IMR-90 (cell line): ENCODE data around the gene UBASH3B. TPM values are rescaled to one million over a fixed set of nuclear protein-coding genes. Genes with fewer than 3 reads are reported as not detected.

Experiments used
- ATAC-seq: fragments of 200-7000 bp; cut with Tn5 transposase; 2 replicates; pipeline ENCODE4 v1.9.1; 2020; ENCODE audit warnings: low read depth, mild to moderate bottlenecking, moderate library complexity
- BruUV-seq: library from RNA; stranded (reverse); fragments of 400-500 nt; replicated peaks from 2 replicates; lab custom pipeline; 2021; lab: Mats Ljungman, UMichigan
- CTCF ChIA-PET: fragments of 300-600 bp; formaldehyde crosslinking; extraction: SDS; loops from one replicate; lab custom pipeline; 2021; ENCODE audit warnings: antibody characterized with exemption; lab: Yijun Ruan, JAX
- POLR2A ChIA-PET: fragments of 300-600 bp; sonication (Branson Sonifier 250); formaldehyde crosslinking; loops from one replicate; lab custom pipeline; 2022; ENCODE audit warnings: antibody characterized with exemption; ENCODE audit not compliant: unreplicated experiment; lab: Charles Lee
- DNase-seq: peaks from one replicate; pipeline ENCODE4 v3.0.0; 2013
- H2AFZ ChIP-seq: replicated peaks from 2 replicates; pipeline ENCODE3; 2013; ENCODE audit warnings: low read length, mild to moderate bottlenecking; ENCODE audit not compliant: poor library complexity
- H2AK5ac ChIP-seq: 2 replicates; pipeline ENCODE4 v1.6.1; 2013; ENCODE audit warnings: low read depth, low read length, inconsistent platforms
- H2AK9ac ChIP-seq: replicated peaks from 2 replicates; pipeline ENCODE3; 2013; ENCODE audit warnings: mild to moderate bottlenecking, low read depth, low read length, moderate library complexity; ENCODE audit not compliant: poor library complexity
- H2BK120ac ChIP-seq: 2 replicates; pipeline ENCODE4 v1.6.1; 2013; ENCODE audit warnings: low read depth, low read length, inconsistent platforms
- H2BK15ac ChIP-seq: 3 replicates; pipeline ENCODE4 v1.6.1; 2013; ENCODE audit warnings: low read depth, low read length, inconsistent platforms
- H2BK20ac ChIP-seq: 2 replicates; pipeline ENCODE4 v1.6.1; 2013; ENCODE audit warnings: low read depth, mild to moderate bottlenecking, inconsistent platforms, low read length, moderate library complexity
- H2BK5ac ChIP-seq: 2 replicates; pipeline ENCODE4 v1.6.1; 2013; ENCODE audit warnings: mild to moderate bottlenecking, low read depth, low read length, inconsistent platforms; ENCODE audit not compliant: poor library complexity, severe bottlenecking
- H3K14ac ChIP-seq: replicated peaks from 2 replicates; pipeline ENCODE4 v1.6.1; 2013; ENCODE audit warnings: low read depth, low read length, inconsistent platforms
- H3K18ac ChIP-seq: 2 replicates; pipeline ENCODE4 v1.6.1; 2013; ENCODE audit warnings: low read depth, low read length, control low read depth
- H3K23ac ChIP-seq: 2 replicates; pipeline ENCODE4 v1.6.1; 2013; ENCODE audit warnings: low read depth, low read length, inconsistent platforms
- H3K27ac ChIP-seq: 2 replicates; pipeline ENCODE4 v1.5.1; 2013; ENCODE audit warnings: mild to moderate bottlenecking, control low read depth, low read length; ENCODE audit not compliant: insufficient read depth
- H3K27me3 ChIP-seq: 2 replicates; pipeline ENCODE4 v1.6.1; 2013; ENCODE audit warnings: low read length; ENCODE audit not compliant: control insufficient read depth, insufficient read depth
- H3K36me3 ChIP-seq: 2 replicates; pipeline ENCODE4 v1.6.1; 2013; ENCODE audit warnings: low read length, mixed read lengths; ENCODE audit not compliant: control insufficient read depth, insufficient read depth
- H3K4ac ChIP-seq: 2 replicates; pipeline ENCODE4 v1.6.1; 2013; ENCODE audit warnings: low read depth, low read length, inconsistent platforms
- H3K4me1 ChIP-seq: 2 replicates; pipeline ENCODE4 v1.6.1; 2013; ENCODE audit warnings: low read length, mixed read lengths; ENCODE audit not compliant: control insufficient read depth, insufficient read depth
- H3K4me2 ChIP-seq: 2 replicates; pipeline ENCODE4 v1.6.1; 2013; ENCODE audit warnings: low read depth, mild to moderate bottlenecking, control low read depth, low read length, moderate library complexity
- H3K4me3 ChIP-seq: 2 replicates; pipeline ENCODE4 v1.5.1; 2013; ENCODE audit warnings: low read depth, mild to moderate bottlenecking, control low read depth, low read length, moderate library complexity; ENCODE audit not compliant: insufficient read depth
- H3K56ac ChIP-seq: 2 replicates; pipeline ENCODE4 v1.6.1; 2013; ENCODE audit warnings: low read length, inconsistent platforms; ENCODE audit not compliant: insufficient read depth; ENCODE audit errors: extremely low read depth
- H3K79me1 ChIP-seq, 2 experiments: 2 replicates each; pipeline ENCODE4 v1.6.1; 2013; ENCODE audit warnings: low read length in 2 of 2, inconsistent platforms in 1 of 2, low read depth in 1 of 2
- H3K9ac ChIP-seq: 2 replicates; pipeline ENCODE4 v1.6.1; 2013; ENCODE audit warnings: low read depth, low read length, control low read depth
- H3K9me1 ChIP-seq: 2 replicates; pipeline ENCODE4 v1.6.1; 2013; ENCODE audit warnings: low read length, inconsistent platforms; ENCODE audit not compliant: insufficient read depth
- H3K9me3 ChIP-seq: 2 replicates; pipeline ENCODE4 v1.6.1; 2013; ENCODE audit warnings: low read length; ENCODE audit not compliant: control insufficient read depth, insufficient read depth
- H4K20me1 ChIP-seq: 2 replicates; pipeline ENCODE4 v1.6.1; 2013; ENCODE audit warnings: low read length, inconsistent platforms; ENCODE audit not compliant: insufficient read depth
- H4K5ac ChIP-seq: 2 replicates; pipeline ENCODE4 v1.6.1; 2013; ENCODE audit warnings: mild to moderate bottlenecking, low read depth, low read length, control low read depth
- H4K8ac ChIP-seq, 2 experiments: 2 replicates each; pipeline ENCODE4 v1.6.1; 2013; ENCODE audit warnings: low read depth in 2 of 2, low read length in 2 of 2, control low read depth in 1 of 2, inconsistent platforms in 1 of 2
- H4K91ac ChIP-seq: 2 replicates; pipeline ENCODE4 v1.6.1; 2013; ENCODE audit warnings: low read depth, low read length, inconsistent platforms; ENCODE audit not compliant: insufficient read depth
- BHLHE40 ChIP-seq: fragments of 150-350 bp; IDR thresholded peaks from 2 replicates; pipeline ENCODE4 v1.6.1; 2016; ENCODE audit warnings: mild to moderate bottlenecking, low read depth, low read length
- CHD1 ChIP-seq: IDR thresholded peaks from 2 replicates; pipeline ENCODE4 v1.6.1; 2012; ENCODE audit warnings: low read depth, low read length, improper control_type of control experiment
- CTCF ChIP-seq: conservative IDR thresholded peaks from 2 replicates; pipeline ENCODE4 v1.5.1; 2012; ENCODE audit warnings: mild to moderate bottlenecking, low read depth, low read length, improper control_type of control experiment
- RAD21 ChIP-seq: IDR thresholded peaks from 2 replicates; pipeline ENCODE4 v1.6.1; 2012; ENCODE audit warnings: low read length, improper control_type of control experiment
- RCOR1 ChIP-seq: IDR thresholded peaks from 2 replicates; pipeline ENCODE4 v1.6.1; 2012; ENCODE audit warnings: mild to moderate bottlenecking, low read length, improper control_type of control experiment; ENCODE audit not compliant: insufficient replicate concordance
- RFX5 ChIP-seq: IDR thresholded peaks from 2 replicates; pipeline ENCODE4 v1.8.0; 2012; ENCODE audit warnings: low read depth, mild to moderate bottlenecking, low read length, moderate library complexity
- SMC3 ChIP-seq: fragments of 150-350 bp; IDR thresholded peaks from 2 replicates; pipeline ENCODE4 v1.6.1; 2016; ENCODE audit warnings: low read depth, mild to moderate bottlenecking, antibody characterized with exemption, low read length, moderate library complexity
- WGBS, 2 experiments: methylation state at CpG; one replicate each; pipeline versions ENCODE4 v1.1.5 to v1.1.7; 2013; ENCODE audit warnings: missing lambda C conversion rate in 2 of 2; ENCODE audit not compliant: insufficient read length in 1 of 2; ENCODE audit errors: extremely low coverage in 2 of 2; 5-methylcytosine and 5-hydroxymethylcytosine counted together
- dilution Hi-C: fragments of 300-500 bp; cut with HindIII; formaldehyde crosslinking; loops from one replicate; pipeline ENCODE4 v1.14.3; 2018; ENCODE audit warnings: low sequenced_read_pairs; ENCODE audit not compliant: unreplicated experiment
- in situ Hi-C: fragments of 300-500 bp; cut with MboI; formaldehyde crosslinking; loops from 3 replicates; pipeline ENCODE4 v1.14.3; 2019; ENCODE audit warnings: low sequenced_read_pairs, inconsistent platforms, mixed read lengths
- intact Hi-C: fragments of 100-400 bp; cut with micrococcal nuclease; formaldehyde crosslinking; loops from 2 replicates; pipeline ENCODE4 v1.10.0; 2022
- polyA plus RNA-seq, 3 experiments: library from polyadenylated mRNA; depleted of rRNA; stranded (reverse); fragments of >200 nt; gene quantifications; 2 replicates each; pipeline ENCODE4 v1.2.3, GENCODE V29; 2012; ENCODE audit warnings: low replicate concordance in 1 of 3
- total RNA-seq: library from RNA; depleted of rRNA; stranded (reverse); fragments of >200 nt; gene quantifications from 2 replicates; pipeline ENCODE4 v1.2.3, GENCODE V29; 2012

Gene UBASH3B
- total and polyA plus RNA-seq, 2 of the 4 experiments (the other 2 are of a cell fraction), result 27.2 to 48.0 TPM

DNA sequence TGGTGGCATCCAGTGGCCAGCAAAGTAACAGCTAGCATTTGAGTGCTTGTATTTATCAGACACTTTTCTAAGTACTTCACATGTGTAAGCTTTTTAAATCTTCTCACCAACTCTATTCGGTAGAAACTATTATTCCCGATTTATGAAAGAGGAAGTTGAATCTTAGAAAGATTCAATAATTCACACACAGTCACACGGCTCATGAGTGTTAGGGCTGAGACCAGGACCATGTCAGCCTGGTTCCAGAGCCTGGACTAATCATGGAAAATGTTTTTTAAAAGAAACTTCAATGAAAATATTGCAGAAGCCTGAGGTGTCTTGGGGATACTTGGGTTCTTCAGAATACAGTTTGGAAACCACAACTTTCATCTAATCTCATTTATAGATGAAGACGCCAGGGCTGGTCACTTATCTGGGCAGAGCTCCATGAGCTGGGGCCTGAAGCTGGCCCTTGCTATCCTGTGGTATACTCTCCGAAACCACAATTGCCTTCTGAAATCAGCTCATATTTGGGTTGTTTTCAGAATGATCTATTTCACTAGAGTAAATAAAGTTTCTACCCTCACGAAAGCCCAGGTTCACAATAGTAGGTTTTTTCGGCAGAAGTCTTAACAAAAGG is 178.4 kb downstream of the UBASH3B start:
- Histone ChIP-seq H3K4me3 (no peak overlapping the region), H2AK5ac (no peak overlapping the region), H3K9ac (no peak overlapping the region), H3K4me2 (no peak overlapping the region), H3K4me1 (no peaks in the 10 kb centered on the region), H2BK20ac (no peak overlapping the region), H3K14ac (no peak overlapping the region), H3K79me1 (no peaks in the 10 kb centered on the region), H3K23ac (no peak overlapping the region), H2AK9ac (no peak overlapping the region), H3K27me3 (peaks cover 13% of the 10 kb centered on the region), H3K9me3 (no peaks in the 10 kb centered on the region), H4K8ac (no peak overlapping the region), H4K91ac (no peak overlapping the region), H3K56ac (no peak overlapping the region), H4K5ac (no peak overlapping the region), H4K20me1 (no peaks in the 10 kb centered on the region), H2AFZ (no peak overlapping the region), H3K9me1 (no peaks in the 10 kb centered on the region), H3K36me3 (no peaks in the 10 kb centered on the region), H2BK5ac (no peak overlapping the region), H3K4ac (no peak overlapping the region), H3K27ac (no peak overlapping the region), H2BK15ac (no peak overlapping the region), H2BK120ac (no peak overlapping the region), H3K18ac (no peak overlapping the region)
- ChIA-PET POLR2A (no interaction called here), CTCF (interaction anchor here (0.9 to 1.4 kb wide), 2 partner anchors 20 to 183 kb away, joined by 3 read pairs; no protein-coding TSS in a partner anchor)
- TF ChIP-seq SMC3 (no peak), RAD21 (no peak), RCOR1 (no peak), CHD1 (no peak), BHLHE40 (no peak), RFX5 (no peak), CTCF (no peak)
- BruUV-seq, result no TSS peak
- intact Hi-C loops, result no loop called here
- no peak for DNase-seq
- WGBS, 2 experiments, result no CpG with 5 or more reads among the region's 7 CpGs
- in situ Hi-C loops, result no loop called here
- dilution Hi-C loops, result no loop called here
- ATAC-seq, result no peak
